GM23338 (cell line): ENCODE measurements around the gene IGSF5. TPM values are rescaled to one million over a fixed set of nuclear protein-coding genes. Genes with fewer than 3 reads are reported as not detected.

Source experiments
- ATAC-seq: fragments of 200-7000 bp; cut with Tn5 transposase; 3 replicates; pipeline ENCODE4 v1.9.1; 2020
- DNase-seq: peaks from one replicate; pipeline ENCODE4 v3.0.0-alpha.2; 2015; ENCODE audit warnings: low spot score
- H2AFZ ChIP-seq: fragments of 200-600 bp; sonication (generic); 2 replicates; pipeline ENCODE4 v1.8.0; 2016; ENCODE audit warnings: antibody characterized with exemption, mild to moderate bottlenecking, moderate library complexity
- H3F3A ChIP-seq: fragments of 200-600 bp; sonication (generic); replicated peaks from 2 replicates; pipeline ENCODE4 v1.8.0; 2017; ENCODE audit warnings: antibody characterized with exemption, mixed run types, low read depth
- H3K27ac ChIP-seq: fragments of 200-600 bp; sonication (generic); 2 replicates; pipeline ENCODE4 v1.6.1; 2016; ENCODE audit warnings: low read depth
- H3K27me3 ChIP-seq: fragments of 200-600 bp; sonication (generic); 2 replicates; pipeline ENCODE4 v1.8.0; 2016; ENCODE audit warnings: mild to moderate bottlenecking, mixed run types, moderate library complexity; ENCODE audit not compliant: insufficient read depth
- H3K36me3 ChIP-seq: fragments of 200-600 bp; sonication (generic); 2 replicates; pipeline ENCODE4 v1.8.0; 2016; ENCODE audit warnings: mild to moderate bottlenecking; ENCODE audit not compliant: insufficient read depth
- H3K4me1 ChIP-seq: fragments of 200-600 bp; sonication (generic); 2 replicates; pipeline ENCODE4 v1.8.0; 2016; ENCODE audit warnings: mild to moderate bottlenecking, moderate library complexity; ENCODE audit not compliant: insufficient read depth
- H3K4me2 ChIP-seq: fragments of 200-600 bp; sonication (generic); 2 replicates; pipeline ENCODE4 v1.7.1; 2017; ENCODE audit warnings: mixed run types
- H3K4me3 ChIP-seq: fragments of 200-600 bp; sonication (generic); 2 replicates; pipeline ENCODE4 v1.6.1; 2016; ENCODE audit warnings: mixed run types
- H3K79me2 ChIP-seq: fragments of 200-600 bp; sonication (generic); replicated peaks from 2 replicates; pipeline ENCODE4 v1.8.0; 2017; ENCODE audit warnings: mild to moderate bottlenecking; ENCODE audit not compliant: insufficient read depth
- H3K9me2 ChIP-seq: fragments of 200-600 bp; sonication (generic); 2 replicates; pipeline ENCODE4 v1.8.0; 2017; ENCODE audit not compliant: insufficient read depth
- H4K20me1 ChIP-seq: fragments of 200-600 bp; sonication (generic); replicated peaks from 2 replicates; pipeline ENCODE4 v1.8.0; 2017; ENCODE audit warnings: mild to moderate bottlenecking; ENCODE audit not compliant: insufficient read depth
- H3K27ac Mint-ChIP-seq: 2 replicates; pipeline ENCODE4 v1.8.0; 2020; ENCODE audit warnings: inconsistent platforms, mild to moderate bottlenecking, moderate library complexity, mixed read lengths
- H3K27me3 Mint-ChIP-seq: 3 replicates; pipeline ENCODE4 v1.8.0; 2022; ENCODE audit warnings: low read depth, mild to moderate bottlenecking, moderate library complexity, mixed read lengths, inconsistent platforms; ENCODE audit not compliant: insufficient read depth, poor library complexity
- H3K36me3 Mint-ChIP-seq: 3 replicates; pipeline ENCODE4 v1.8.0; 2021; ENCODE audit warnings: low read depth, mild to moderate bottlenecking, inconsistent platforms, moderate library complexity, mixed read lengths
- H3K4me1 Mint-ChIP-seq: 3 replicates; pipeline ENCODE4 v1.8.0; 2020; ENCODE audit warnings: mild to moderate bottlenecking, inconsistent platforms, mixed read lengths
- H3K4me3 Mint-ChIP-seq: 3 replicates; pipeline ENCODE4 v1.8.0; 2021; ENCODE audit warnings: moderate library complexity, mild to moderate bottlenecking, inconsistent platforms, mixed read lengths
- H3K9me3 Mint-ChIP-seq: 3 replicates; pipeline ENCODE4 v1.8.0; 2020; ENCODE audit warnings: moderate library complexity, mild to moderate bottlenecking, inconsistent platforms, mixed read lengths
- CREB1 ChIP-seq: fragments of 250-450 bp; sonication (Bioruptor Pico); IDR thresholded peaks from 2 replicates; pipeline ENCODE4 v1.5.0; 2020; ENCODE audit warnings: low read depth, mild to moderate bottlenecking, moderate library complexity
- CTCF ChIP-seq, 2 experiments: fragments of 200-600 bp in 1 of 2; sonication (generic) in 1 of 2; conservative IDR thresholded peaks; 2 replicates each; pipeline versions ENCODE4 v1.5.1 to v1.6.1; 2016 to 2017; ENCODE audit warnings: antibody characterized with exemption in 2 of 2, low read depth in 2 of 2, mild to moderate bottlenecking in 2 of 2, moderate library complexity in 1 of 2
- EZH2phosphoT487 ChIP-seq: fragments of 200-600 bp; sonication (generic); IDR thresholded peaks from one replicate; pipeline ENCODE4 v1.8.1; 2018; ENCODE audit warnings: antibody characterized with exemption; ENCODE audit not compliant: unreplicated experiment
- JUNB ChIP-seq: IDR thresholded peaks from one replicate; pipeline ENCODE4 v1.6.1; 2016; ENCODE audit warnings: antibody characterized with exemption; ENCODE audit not compliant: unreplicated experiment
- NANOG ChIP-seq: IDR thresholded peaks from 2 replicates; pipeline ENCODE4 v1.6.1; 2016; ENCODE audit warnings: antibody characterized with exemption, borderline replicate concordance
- POLR2AphosphoS5 ChIP-seq: IDR thresholded peaks from 2 replicates; pipeline ENCODE4 v1.6.1; 2016; ENCODE audit warnings: antibody characterized with exemption, low read depth
- STAT1 ChIP-seq: IDR thresholded peaks from one replicate; pipeline ENCODE4 v1.6.1; 2016; ENCODE audit warnings: antibody characterized with exemption; ENCODE audit not compliant: unreplicated experiment
- ZNF462 ChIP-seq: fragments of 250-450 bp; sonication (Bioruptor Pico); IDR thresholded peaks from 2 replicates; pipeline ENCODE4 v1.5.0; 2020; ENCODE audit warnings: mild to moderate bottlenecking, moderate library complexity
- polyA plus RNA-seq: library from polyadenylated mRNA; unstranded; fragments of >200 nt; fragmentation: Nextera tagmentation; extraction: Ambion mirVana; gene quantifications from 2 replicates; pipeline ENCODE4 v1.2.1, GENCODE V29; 2016
- total RNA-seq: library from RNA; depleted of rRNA; stranded (reverse); fragments of >200 nt; shearing (Covaris generic); gene quantifications from 2 replicates; pipeline ENCODE4 v1.2.3, GENCODE V29; 2014

The IGSF5 gene
- total and polyA plus RNA-seq, 2 experiments from 2014 or later, result 4.4 to 10.1 TPM

GRCh38 chr21:39776589-39776988 is 31.6 kb downstream of the IGSF5 start (continued):
- TF ChIP-seq CTCF (conservative IDR thresholded peaks at IDR 0.05; ENCODE audit: low read depth in 2 of 2) (no peak), STAT1 (no peak)

- Mint-ChIP-seq H3K27me3 (no peaks in the 10 kb centered on the region), H3K9me3 (no peaks in the 10 kb centered on the region; the same call in 2 of the 3 replicates), H3K4me3 (no peak overlapping the region), H3K36me3 (no peaks in the 10 kb centered on the region; the same call in 2 of the 3 replicates), H3K27ac (no peak overlapping the region), H3K4me1 (no peaks in the 10 kb centered on the region)
- no peak overlapping the region for H3K4me2 ChIP-seq
- H3K27me3 ChIP-seq, result no peaks in the 10 kb centered on the region
- H3F3A ChIP-seq, result no peaks in the 10 kb centered on the region
- H2AFZ ChIP-seq, result no peak overlapping the region
- H4K20me1 ChIP-seq, result no peaks in the 10 kb centered on the region
- no peaks in the 10 kb centered on the region for H3K4me1 ChIP-seq
- H3K36me3 ChIP-seq, result no peaks in the 10 kb centered on the region
- H3K79me2 ChIP-seq, result no peaks in the 10 kb centered on the region
- H3K27ac ChIP-seq, result no peak overlapping the region
- TF ChIP-seq EZH2phosphoT487 (no peak), ZNF462 (CRISPR knock-in tag) (no peak), NANOG (no peak), CREB1 (CRISPR knock-in tag) (no peak), JUNB (no peak), POLR2AphosphoS5 (no peak), CTCF (conservative IDR thresholded peaks at IDR 0.05; ENCODE audit: low read depth in 2 of 2) (no peak)
- ATAC-seq, result no peak
- DNase-seq, result no peak
- H3K9me2 ChIP-seq, result peaks cover 2% of the 10 kb centered on the region; the same call in 1 of the 2 replicates
- no peak overlapping the region for H3K4me3 ChIP-seq
These were observed 36.3 kb downstream of the IGSF5 start for GRCh38 chr21:39781331-39781730.
